NB4 (cell line): ENCODE measurements around the gene RPS25.
"Not testable (repeated sequence)": the region's sequence is repeated elsewhere in the genome, so short reads cannot be mapped to it uniquely, and the experiment has no call there.

Experiments
- DNase-seq: peaks from one replicate; pipeline ENCODE4 v3.0.0; 2010; ENCODE audit warnings: low read depth
- H3K4me3 ChIP-seq: one replicate; pipeline ENCODE4 v1.5.1; 2011; ENCODE audit warnings: mild to moderate bottlenecking, low read depth, low read length, moderate library complexity
- MAX ChIP-seq: IDR thresholded peaks from 2 replicates; pipeline ENCODE4 v1.6.1; 2011; ENCODE audit warnings: low read depth, low read length
- MYC ChIP-seq: IDR thresholded peaks from 2 replicates; pipeline ENCODE4 v1.6.1; 2011; ENCODE audit warnings: low read depth, low read length
- POLR2A ChIP-seq: IDR thresholded peaks from 2 replicates; pipeline ENCODE4 v1.6.1; 2011; ENCODE audit warnings: mild to moderate bottlenecking; ENCODE audit not compliant: insufficient read length; ENCODE audit errors: extremely low read depth
- TF ChIP-seq, protein P1 (sequence below): IDR thresholded peaks from one replicate; pipeline ENCODE4 v1.5.1; 2012; ENCODE audit warnings: low read depth, low read length

Gene RPS25

GRCh38 chr11:119042927-119043326, 24.8 kb upstream of the RPS25 start:
- H3K4me3 ChIP-seq = no peak overlapping the region
- TF ChIP-seq POLR2A = no peak
- TF ChIP-seq, protein P1, sequence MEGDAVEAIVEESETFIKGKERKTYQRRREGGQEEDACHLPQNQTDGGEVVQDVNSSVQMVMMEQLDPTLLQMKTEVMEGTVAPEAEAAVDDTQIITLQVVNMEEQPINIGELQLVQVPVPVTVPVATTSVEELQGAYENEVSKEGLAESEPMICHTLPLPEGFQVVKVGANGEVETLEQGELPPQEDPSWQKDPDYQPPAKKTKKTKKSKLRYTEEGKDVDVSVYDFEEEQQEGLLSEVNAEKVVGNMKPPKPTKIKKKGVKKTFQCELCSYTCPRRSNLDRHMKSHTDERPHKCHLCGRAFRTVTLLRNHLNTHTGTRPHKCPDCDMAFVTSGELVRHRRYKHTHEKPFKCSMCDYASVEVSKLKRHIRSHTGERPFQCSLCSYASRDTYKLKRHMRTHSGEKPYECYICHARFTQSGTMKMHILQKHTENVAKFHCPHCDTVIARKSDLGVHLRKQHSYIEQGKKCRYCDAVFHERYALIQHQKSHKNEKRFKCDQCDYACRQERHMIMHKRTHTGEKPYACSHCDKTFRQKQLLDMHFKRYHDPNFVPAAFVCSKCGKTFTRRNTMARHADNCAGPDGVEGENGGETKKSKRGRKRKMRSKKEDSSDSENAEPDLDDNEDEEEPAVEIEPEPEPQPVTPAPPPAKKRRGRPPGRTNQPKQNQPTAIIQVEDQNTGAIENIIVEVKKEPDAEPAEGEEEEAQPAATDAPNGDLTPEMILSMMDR = no peak
- TF ChIP-seq MAX = no peak
- TF ChIP-seq MYC = no peak
- DNase-seq = no peak

- peak; percentile 55 for DNase-seq
- H3K4me3 ChIP-seq = no peak overlapping the region
- no peak for TF ChIP-seq MAX
- no peak for TF ChIP-seq POLR2A
- TF ChIP-seq MYC = no peak
- TF ChIP-seq, protein P1 = no peak
Measured at GRCh38 chr11:119041821-119042514, 23.8 kb upstream of the RPS25 start.

- H3K4me3 ChIP-seq, DNase-seq: not testable (repeated sequence)
Measured at GRCh38 chr11:119039471-119039870, 21.3 kb upstream of the RPS25 start.

DNA sequence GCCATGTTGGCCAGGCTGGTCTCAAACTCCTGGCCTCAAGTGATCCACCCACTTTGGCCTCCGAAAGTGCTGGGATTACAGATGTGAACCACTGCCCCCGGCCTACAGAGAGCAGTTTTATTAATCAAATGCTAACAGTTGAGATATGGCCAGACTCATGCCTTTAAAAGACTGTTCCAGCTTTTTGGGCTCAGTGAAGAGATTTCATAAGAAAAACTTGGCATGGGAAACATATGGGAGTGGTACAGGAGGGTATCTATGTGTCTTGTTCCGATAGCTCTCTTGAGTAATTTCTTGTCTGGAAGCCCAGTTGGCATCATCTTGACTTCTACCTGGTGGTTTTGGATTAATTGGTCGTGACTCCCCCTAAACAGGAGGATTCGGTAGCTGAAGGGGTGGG, 20.7 kb upstream of the RPS25 start:
- no peak for TF ChIP-seq POLR2A
- TF ChIP-seq, protein P1 = no peak
- no peak for TF ChIP-seq MAX
- TF ChIP-seq MYC = no peak
- no peak overlapping the region for H3K4me3 ChIP-seq
- no peak for DNase-seq

DNA sequence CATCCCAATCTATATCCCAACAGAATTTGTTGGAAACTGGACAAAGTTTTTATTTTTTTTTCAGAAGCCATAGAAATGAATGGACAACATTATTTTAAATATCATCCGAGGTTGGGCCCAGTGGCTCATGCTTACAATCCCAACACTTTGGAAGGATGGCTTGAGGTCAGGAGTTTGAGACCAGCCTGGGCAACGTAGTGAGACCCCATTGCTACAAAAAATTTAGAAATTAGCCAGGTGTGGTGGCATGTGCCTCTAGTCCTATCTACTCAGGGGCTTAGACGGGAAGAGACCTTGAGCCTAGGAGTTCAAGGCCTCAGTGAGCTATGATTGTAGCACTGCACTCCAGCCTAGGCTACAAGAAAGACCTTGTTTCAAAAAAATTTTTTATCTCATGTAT, 16.7 kb upstream of the RPS25 start:
- DNase-seq = no peak
- TF ChIP-seq MAX (no peak), POLR2A (no peak), MYC (no peak)
- TF ChIP-seq, protein P1 = no peak
- no peak overlapping the region for H3K4me3 ChIP-seq

DNA sequence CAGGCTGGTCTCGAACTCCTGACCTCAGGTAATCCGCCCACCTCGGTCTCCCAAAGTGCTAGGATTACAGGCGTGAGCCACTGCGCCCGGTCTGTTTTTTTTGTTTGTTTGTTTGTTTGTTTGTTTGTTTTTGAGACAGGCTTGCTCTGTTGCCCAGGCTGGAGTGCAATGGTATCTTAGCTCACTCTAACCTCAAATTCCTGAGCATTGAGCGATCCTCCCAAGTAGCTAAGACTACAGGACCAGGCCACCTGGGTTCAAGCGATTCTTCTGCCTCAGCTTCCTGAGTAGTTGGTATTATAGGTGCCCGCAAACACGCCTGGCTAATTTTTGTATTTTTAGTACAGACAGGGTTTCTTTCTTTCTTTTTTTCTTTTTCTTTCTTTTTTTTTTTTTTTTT, 15.3 kb upstream of the RPS25 start:
- not testable (repeated sequence) for H3K4me3 ChIP-seq, DNase-seq

DNA sequence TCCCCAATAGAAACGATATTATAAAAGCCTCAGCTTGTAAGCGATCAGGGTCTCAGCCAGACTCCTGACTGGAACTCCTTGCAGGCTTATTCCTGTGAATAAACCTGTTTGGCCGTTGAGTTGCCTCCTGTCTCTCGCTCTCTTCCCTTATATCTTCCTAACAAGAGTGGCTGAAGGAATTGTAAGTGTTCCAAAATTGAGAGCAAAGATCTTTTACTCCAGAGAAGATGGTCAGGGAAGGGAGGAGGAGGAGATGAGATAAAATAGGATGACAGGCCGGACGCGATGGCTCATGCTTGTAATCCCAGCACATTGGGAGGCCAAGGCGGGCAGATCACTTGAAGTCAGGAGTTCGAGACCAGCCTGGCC, 13.8 kb upstream of the RPS25 start:
- TF ChIP-seq MAX (no peak), POLR2A (no peak), MYC (no peak)
- TF ChIP-seq, protein P1 = no peak
- no peak for DNase-seq
- no peak overlapping the region for H3K4me3 ChIP-seq
